Hematopoietic multipotent progenitor cell (in vitro differentiated cells): ENCODE data around the gene B3GALT4. TPM values are rescaled to one million over a fixed set of nuclear protein-coding genes. Genes with fewer than 3 reads are reported as not detected.
"Not testable (repeated sequence)": the region's sequence is repeated elsewhere in the genome, so short reads cannot be mapped to it uniquely, and the experiment has no call there.

ENCODE experiments used
- DNase-seq, 3 donors: peaks; one replicate each; pipeline ENCODE4 v3.0.0-alpha.2; 2011 to 2015; ENCODE audit warnings: low read depth in 2 of 3, low spot score in 2 of 3
- total RNA-seq: library from RNA; depleted of rRNA; stranded (reverse); fragments of >200 nt; gene quantifications from one replicate; pipeline ENCODE4 v1.2.3, GENCODE V29; 2012

The B3GALT4 gene, protein sequence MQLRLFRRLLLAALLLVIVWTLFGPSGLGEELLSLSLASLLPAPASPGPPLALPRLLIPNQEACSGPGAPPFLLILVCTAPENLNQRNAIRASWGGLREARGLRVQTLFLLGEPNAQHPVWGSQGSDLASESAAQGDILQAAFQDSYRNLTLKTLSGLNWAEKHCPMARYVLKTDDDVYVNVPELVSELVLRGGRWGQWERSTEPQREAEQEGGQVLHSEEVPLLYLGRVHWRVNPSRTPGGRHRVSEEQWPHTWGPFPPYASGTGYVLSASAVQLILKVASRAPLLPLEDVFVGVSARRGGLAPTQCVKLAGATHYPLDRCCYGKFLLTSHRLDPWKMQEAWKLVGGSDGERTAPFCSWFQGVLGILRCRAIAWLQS
- 14.3 TPM for total RNA-seq

DNA sequence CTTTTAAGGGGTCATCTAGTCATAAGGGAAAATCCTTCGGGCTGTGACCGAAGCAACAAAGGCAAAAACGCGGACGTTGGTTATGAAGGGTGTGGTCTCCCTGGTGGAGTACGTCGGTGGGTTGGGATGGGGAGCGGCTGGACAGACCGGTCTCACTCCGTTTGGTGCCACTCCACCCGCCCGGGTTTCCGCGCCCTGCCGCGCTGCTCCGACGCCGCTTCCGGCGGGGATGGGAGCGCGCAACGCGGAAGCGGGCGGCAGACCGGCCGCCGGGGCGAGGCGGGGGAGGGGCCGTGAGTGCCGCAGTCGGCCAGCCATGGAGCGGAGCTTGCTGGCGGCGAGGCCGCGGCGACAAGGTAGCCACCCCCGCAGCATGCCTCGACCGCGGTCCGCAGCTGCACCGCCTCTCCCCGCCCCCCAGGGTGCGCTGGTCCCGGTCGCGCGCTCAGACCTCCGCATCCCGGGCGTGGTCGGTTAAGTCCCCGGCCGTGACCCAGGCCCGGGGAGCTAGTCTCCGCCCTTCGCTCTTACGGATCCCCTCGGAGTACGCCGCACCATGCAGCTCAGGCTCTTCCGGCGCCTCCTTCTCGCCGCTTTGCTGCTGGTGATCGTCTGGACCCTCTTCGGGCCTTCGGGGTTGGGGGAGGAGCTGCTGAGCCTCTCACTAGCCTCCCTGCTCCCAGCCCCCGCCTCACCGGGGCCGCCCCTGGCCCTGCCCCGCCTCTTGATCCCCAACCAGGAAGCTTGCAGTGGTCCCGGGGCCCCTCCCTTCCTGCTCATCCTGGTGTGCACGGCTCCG is at the start of gene B3GALT4:
Gene B3GALT4, plus strand, starts transcription at position 260 of the 799 bp plus-strand sequence. Its CDS starts 297 bp downstream, at position 557.
- DNase-seq, result peak; percentile 54 to 82 (median 76)

DNA sequence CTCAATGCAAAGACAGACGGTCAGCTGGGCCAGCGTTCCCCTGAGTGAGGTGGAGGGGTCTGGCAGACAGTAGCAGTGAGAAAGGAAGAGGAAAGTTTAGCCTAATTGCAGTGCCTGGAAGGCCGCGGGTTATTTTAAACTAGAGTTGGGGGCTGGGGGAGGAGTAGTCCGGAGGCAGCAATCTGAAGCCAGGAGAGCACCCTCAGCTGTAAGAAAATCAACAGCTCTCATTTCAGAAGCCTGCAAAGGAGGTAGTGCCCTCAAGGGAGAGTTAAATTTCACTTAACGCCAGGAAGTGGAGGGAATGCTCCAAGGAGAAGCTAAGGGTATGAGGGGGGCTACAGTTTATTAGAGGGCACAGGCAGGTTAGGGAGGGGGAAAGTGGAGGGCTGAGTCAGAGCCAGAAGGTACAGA is 41.7 kb upstream of the B3GALT4 start:
- no peak for DNase-seq

GRCh38 chr6:33236328-33236727 is 40.6 kb upstream of the B3GALT4 start:
- DNase-seq, result no peak

DNA sequence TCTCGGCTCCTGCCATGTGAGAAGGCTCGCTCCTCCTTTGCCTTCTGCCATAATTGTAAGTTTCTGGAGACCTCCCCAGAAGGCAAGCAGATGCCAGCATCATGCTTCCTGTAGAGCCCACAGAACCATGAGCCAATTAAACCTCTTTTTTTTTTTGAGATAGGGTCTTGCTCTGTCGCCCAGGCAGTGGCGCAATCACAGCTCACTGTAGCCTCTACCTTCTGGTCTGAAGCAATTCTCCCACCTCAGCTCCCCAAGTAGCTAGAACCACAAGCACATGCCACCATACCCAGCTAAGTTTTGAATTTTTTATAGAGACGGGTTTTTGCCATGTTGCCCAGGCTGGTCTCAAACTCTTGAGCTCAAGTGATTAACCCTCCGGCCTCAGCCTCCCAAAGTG is 40.1 kb upstream of the B3GALT4 start:
- no peak for DNase-seq

DNA sequence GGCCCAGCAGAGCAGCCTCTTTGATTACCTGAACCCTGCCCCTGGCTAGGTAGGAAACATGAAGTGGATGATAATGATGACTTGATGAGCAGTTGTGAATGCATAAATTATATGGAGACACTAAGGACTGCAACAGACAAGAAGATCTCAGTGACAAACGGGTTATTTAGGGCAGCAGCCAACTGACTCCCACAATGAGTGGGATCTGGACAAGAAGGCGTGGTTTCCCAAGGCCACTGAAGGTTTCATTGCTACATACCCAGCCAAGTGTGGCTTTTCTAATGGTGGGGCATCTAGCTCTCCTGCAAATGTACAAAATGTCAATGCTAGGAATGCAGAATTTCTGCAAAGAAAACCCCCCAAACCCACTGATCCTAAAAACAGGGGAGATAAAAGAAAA is 39.2 kb upstream of the B3GALT4 start:
- no peak for DNase-seq

DNA sequence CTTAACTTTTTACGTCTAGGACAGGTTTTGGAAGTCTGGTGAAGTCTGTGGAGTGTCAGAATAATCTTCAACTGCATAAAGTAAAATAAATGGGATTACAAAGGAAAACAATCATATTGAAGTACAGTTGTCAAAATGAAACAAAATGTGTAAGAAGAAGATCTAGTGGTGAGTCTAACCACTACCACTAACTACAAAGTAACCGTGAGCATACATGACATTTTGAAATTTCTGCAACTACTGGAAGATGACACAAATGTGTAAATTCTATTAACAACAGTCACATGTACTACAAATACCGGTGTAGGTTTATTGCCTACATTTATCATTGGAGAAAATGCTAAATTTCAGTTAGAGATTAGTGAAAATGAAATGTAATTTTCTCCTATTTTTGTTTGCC is 35.0 kb upstream of the B3GALT4 start:
- DNase-seq, result no peak

- DNase-seq, result no peak
Observed at GRCh38 chr6:33243476-33243875, 33.4 kb upstream of the B3GALT4 start.

- DNase-seq, result peak; percentile 79 to 91 (median 83)
Observed at GRCh38 chr6:33247977-33248642, 28.8 kb upstream of the B3GALT4 start.

DNA sequence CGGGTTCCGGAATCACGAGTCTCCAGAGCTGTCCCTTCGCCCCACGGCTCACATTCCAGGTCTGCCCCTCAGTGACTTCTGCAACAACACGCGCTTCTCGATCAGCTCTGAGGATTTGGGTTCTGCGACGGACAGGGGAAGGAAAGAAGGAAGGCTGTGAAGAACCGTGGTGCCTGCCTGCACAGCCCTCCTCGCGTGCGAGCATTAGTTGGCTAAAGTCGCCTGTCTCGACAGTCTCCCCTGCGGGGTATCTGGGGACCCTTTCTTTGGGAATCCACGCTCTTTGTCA is 28.3 kb upstream of the B3GALT4 start:
- DNase-seq, result peak in 1 of 3 donors; percentile 48

DNA sequence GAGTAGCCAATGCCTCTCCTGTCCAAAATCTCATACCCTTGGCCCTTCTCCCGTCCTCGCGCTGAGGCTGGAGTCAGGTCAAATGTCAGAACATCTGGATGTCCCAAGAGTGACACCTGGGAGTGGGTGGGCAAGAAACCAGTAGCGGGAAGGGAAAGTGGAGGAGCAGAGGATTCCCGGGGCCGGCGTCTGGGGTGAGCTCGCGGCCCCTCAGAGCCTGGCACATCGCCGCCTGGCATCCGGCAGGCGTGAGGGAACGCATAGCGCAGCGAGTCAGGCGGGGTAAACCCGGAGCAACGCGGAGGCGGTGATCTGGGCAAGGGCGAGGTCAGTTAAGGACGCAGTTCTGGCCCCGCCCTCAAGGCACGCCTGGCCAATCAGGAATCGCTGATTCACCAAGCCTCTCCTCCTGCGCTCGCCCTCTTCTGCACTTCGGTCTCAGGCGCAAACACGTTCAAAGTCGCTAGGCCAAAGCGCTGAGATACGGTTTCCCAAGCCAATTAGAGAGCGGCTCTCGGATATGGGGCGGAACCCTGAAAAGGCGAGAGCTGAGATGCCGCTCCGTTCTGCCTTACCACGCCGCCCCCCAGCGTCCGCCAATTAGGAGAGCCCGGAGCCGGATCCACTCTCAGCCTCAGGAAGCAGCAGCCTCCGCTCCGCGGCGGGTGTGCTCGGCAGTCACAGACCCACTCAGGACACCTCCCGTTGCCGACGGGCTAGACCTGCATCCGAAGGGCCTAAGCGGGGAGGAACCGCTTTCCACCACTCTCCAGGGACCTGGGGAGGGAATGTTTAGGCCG is 27.8 kb upstream of the B3GALT4 start:
- DNase-seq, result peak; percentile 88 to 100 (median 99)

GRCh38 chr6:33249732-33250630 is 26.9 kb upstream of the B3GALT4 start:
- no peak for DNase-seq

DNA sequence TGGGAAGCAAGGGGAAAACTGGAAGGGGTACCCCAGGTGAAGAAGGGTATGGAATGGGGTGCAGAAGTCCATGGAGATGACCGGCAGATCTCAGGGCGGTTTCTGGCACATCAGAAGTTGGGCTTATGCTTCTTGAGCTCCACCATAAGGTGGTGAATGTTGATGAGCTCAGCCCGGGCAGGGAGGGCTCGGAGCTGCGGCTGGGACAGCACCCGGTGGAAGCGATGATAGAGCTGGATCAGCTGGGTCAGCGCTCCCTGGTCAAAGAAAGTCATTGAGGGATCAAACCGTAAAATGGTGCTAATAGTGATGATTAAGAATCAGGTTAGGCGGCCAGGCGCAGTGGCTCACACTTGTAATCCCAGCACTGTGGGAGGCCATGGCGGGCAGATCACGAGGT is 26.2 kb upstream of the B3GALT4 start:
- DNase-seq, result no peak

GRCh38 chr6:33251395-33252012 is 25.4 kb upstream of the B3GALT4 start:
- no peak for DNase-seq

DNA sequence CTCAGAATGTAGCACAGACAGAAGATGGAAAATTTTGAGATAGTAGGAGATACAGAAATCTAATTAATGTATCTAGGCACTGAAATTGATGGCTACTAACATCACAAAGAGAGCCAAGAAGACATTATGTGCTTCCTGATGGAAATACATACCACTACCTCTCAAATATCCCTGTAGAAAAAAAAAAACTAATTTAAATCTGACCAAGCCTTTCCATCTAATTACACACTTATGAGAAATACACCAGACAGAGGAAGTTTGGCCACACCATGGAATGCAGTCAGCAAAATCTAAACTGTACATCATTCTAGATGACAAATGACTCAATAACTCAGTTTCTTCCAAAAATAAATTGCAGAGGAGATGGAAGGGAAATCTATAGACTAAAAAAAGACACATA is 24.2 kb upstream of the B3GALT4 start:
- DNase-seq, result no peak

DNA sequence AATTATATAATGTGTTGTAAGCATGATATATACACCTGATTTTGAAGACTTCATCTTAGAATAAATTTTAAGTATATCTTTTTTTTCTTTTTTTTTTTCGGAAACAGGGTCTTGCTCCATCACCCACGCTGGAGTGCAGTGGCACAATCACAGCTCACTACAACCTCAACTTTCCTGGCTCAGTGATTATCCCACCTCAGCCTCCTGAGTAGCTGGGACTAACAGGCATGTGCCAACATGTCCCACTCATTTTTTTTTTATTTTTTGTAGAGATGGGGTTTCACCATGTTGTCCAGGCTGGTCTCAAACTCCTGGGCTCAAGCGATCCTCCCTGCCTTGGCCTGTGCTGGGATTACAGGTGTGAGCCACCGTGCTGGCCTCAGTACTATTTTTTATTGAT is 22.3 kb upstream of the B3GALT4 start:
- DNase-seq, result no peak

- no peak for DNase-seq
Observed at GRCh38 chr6:33259032-33259431, 17.9 kb upstream of the B3GALT4 start.

GRCh38 chr6:33262490-33262889 is 14.4 kb upstream of the B3GALT4 start:
- not testable (repeated sequence) for DNase-seq

- no peak for DNase-seq
Observed at GRCh38 chr6:33264015-33264414, 12.9 kb upstream of the B3GALT4 start.

DNA sequence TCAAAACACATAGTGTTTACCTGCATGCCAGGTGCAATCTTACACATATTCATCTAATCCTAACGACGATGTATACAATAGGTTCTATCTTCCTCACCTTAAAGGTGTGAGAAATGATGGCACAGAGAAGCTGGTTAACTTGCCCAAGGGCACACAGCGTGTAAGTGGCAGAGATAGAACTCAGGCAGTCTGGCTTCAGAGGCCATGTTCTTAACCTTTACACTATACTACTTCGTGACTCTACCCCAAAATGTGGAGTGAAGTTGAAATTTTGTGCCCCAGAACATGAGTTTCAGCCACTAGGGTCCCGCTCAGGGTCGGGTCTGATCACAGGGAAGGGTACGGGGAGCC is 5.8 kb upstream of the B3GALT4 start:
- DNase-seq, result no peak
